PC-9 (cell line): Measurements from ENCODE around the gene UBE4B. TPM values are rescaled to one million over a fixed set of nuclear protein-coding genes. Genes with fewer than 3 reads are reported as not detected.

Experiments
- BruUV-seq: library from RNA; stranded (reverse); fragments of 400-500 nt; replicated peaks from 2 replicates; lab custom pipeline; 2021; lab: Mats Ljungman, UMichigan
- CTCF ChIA-PET: fragments of 300-600 bp; sonication (Branson Sonifier 250); formaldehyde crosslinking; loops from one replicate; lab custom pipeline; 2022; ENCODE audit warnings: antibody characterized with exemption; lab: Charles Lee
- POLR2A ChIA-PET: fragments of 300-600 bp; sonication (Branson Sonifier 250); formaldehyde crosslinking; loops from one replicate; lab custom pipeline; 2022; ENCODE audit warnings: antibody characterized with exemption; ENCODE audit not compliant: unreplicated experiment; lab: Charles Lee
- DNase-seq, 2 experiments: peaks; one replicate each; pipeline versions ENCODE4 v3.0.0 to v3.0.0-alpha.2; 2015 to 2022; ENCODE audit warnings: mixed read lengths in 1 of 2
- H2AFZ ChIP-seq: fragments of 200-600 bp; sonication (generic); 2 replicates; pipeline ENCODE4 v1.8.1; 2017; ENCODE audit warnings: antibody characterized with exemption
- H3F3A ChIP-seq: fragments of 200-600 bp; sonication (generic); 2 replicates; pipeline ENCODE4 v1.8.1; 2017; ENCODE audit warnings: antibody characterized with exemption, mild to moderate bottlenecking, low read depth; ENCODE audit not compliant: insufficient read depth
- H3K27ac ChIP-seq: fragments of 200-600 bp; sonication (generic); 2 replicates; pipeline ENCODE4 v1.6.1; 2016; ENCODE audit warnings: mixed run types
- H3K27me3 ChIP-seq: fragments of 200-600 bp; sonication (generic); 2 replicates; pipeline ENCODE4 v1.6.1; 2016; ENCODE audit warnings: low read depth, mixed run types; ENCODE audit not compliant: insufficient read depth
- H3K36me3 ChIP-seq: fragments of 200-600 bp; sonication (generic); 2 replicates; pipeline ENCODE4 v1.6.1; 2016; ENCODE audit warnings: low read depth, mixed run types
- H3K4me1 ChIP-seq: fragments of 200-600 bp; sonication (generic); replicated peaks from 2 replicates; pipeline ENCODE4 v1.6.1; 2016; ENCODE audit warnings: mixed run types; ENCODE audit not compliant: insufficient read depth
- H3K4me2 ChIP-seq: fragments of 200-600 bp; sonication (generic); 2 replicates; pipeline ENCODE4 v1.6.1; 2017; ENCODE audit warnings: mixed run types
- H3K4me3 ChIP-seq: fragments of 200-600 bp; sonication (generic); 2 replicates; pipeline ENCODE4 v1.6.1; 2016; ENCODE audit warnings: mixed run types
- H3K79me2 ChIP-seq: fragments of 200-600 bp; sonication (generic); 2 replicates; pipeline ENCODE4 v1.6.1; 2017; ENCODE audit warnings: low read depth, mixed run types
- H3K9me2 ChIP-seq: fragments of 200-600 bp; sonication (generic); 2 replicates; pipeline ENCODE4 v1.8.1; 2017; ENCODE audit warnings: mild to moderate bottlenecking; ENCODE audit not compliant: insufficient read depth
- H3K9me3 ChIP-seq: fragments of 200-600 bp; sonication (generic); 2 replicates; pipeline ENCODE4 v1.8.1; 2016; ENCODE audit warnings: low read depth; ENCODE audit not compliant: insufficient read depth
- H4K20me1 ChIP-seq: fragments of 200-600 bp; sonication (generic); 2 replicates; pipeline ENCODE4 v1.8.1; 2017; ENCODE audit not compliant: insufficient read depth
- CTCF ChIP-seq: fragments of 200-600 bp; sonication (generic); conservative IDR thresholded peaks from 2 replicates; pipeline ENCODE4 v1.6.1; 2017; ENCODE audit warnings: mixed run types, antibody characterized with exemption, mild to moderate bottlenecking, moderate library complexity
- EZH2 ChIP-seq: fragments of 200-600 bp; sonication (generic); IDR thresholded peaks from 2 replicates; pipeline ENCODE4 v1.8.0; 2017; ENCODE audit warnings: antibody characterized with exemption, low read depth
- intact Hi-C: fragments of 100-400 bp; cut with micrococcal nuclease; formaldehyde crosslinking; loops from one replicate; pipeline ENCODE4 v1.10.0; 2022; ENCODE audit not compliant: unreplicated experiment
- total RNA-seq: library from RNA; stranded (reverse); gene quantifications from 2 replicates; pipeline ENCODE4 v1.2.3, GENCODE V29; 2021

UBE4B gene
- total RNA-seq, 1 experiment from 2014 or later, result 59.1 TPM

DNA sequence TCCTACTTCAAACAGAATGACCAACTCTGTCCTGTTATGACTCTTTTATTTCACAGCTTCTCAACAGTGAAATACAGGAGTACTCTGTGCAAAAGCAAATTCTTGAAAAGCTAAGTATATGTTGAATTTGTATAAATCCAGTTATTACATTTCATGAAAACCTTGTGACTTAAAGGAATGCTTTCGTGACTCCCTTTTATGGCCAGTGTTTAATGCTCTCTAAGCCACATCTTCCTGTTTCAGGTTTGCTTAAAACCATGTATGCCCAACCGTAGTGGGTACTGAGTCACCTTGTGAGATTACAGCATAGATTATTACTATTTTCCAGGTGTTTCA is 137.4 kb downstream of the UBE4B start:
- no peaks in the 10 kb centered on the region for H3K4me1 ChIP-seq
- POLR2A ChIA-PET, result interaction anchor here (0.6 kb wide), 1 partner anchor 253 kb away, joined by 11 read pairs; no protein-coding TSS in a partner anchor
- H3F3A ChIP-seq, result no peaks in the 10 kb centered on the region
- H3K27me3 ChIP-seq, result no peaks in the 10 kb centered on the region
- TF ChIP-seq CTCF, result no peak
- TF ChIP-seq EZH2, result no peak
- H3K9me2 ChIP-seq, result no peaks in the 10 kb centered on the region
- no peak overlapping the region for H2AFZ ChIP-seq
- peak overlapping the region; percentile 31; the same call in 1 of the 2 replicates for H3K27ac ChIP-seq
- no peaks in the 10 kb centered on the region for H3K9me3 ChIP-seq
- H3K36me3 ChIP-seq, result no peaks in the 10 kb centered on the region
- H3K79me2 ChIP-seq, result no peaks in the 10 kb centered on the region
- intact Hi-C loops, result no loop called here
- no peaks in the 10 kb centered on the region for H4K20me1 ChIP-seq
- no TSS peak for BruUV-seq
- CTCF ChIA-PET, result no interaction called here
- no peak overlapping the region for H3K4me3 ChIP-seq
- no peak overlapping the region for H3K4me2 ChIP-seq
- peak in 1 of 2 experiments; percentile 48 for DNase-seq

GRCh38 chr1:10171105-10171767 is 138.5 kb downstream of the UBE4B start:
- no TSS peak for BruUV-seq
- intact Hi-C loops, result no loop called here
- POLR2A ChIA-PET, result no interaction called here
- no peak for DNase-seq
- Histone ChIP-seq H3F3A (no peaks in the 10 kb centered on the region), H3K4me3 (no peak overlapping the region), H3K27ac (no peak overlapping the region), H4K20me1 (no peaks in the 10 kb centered on the region), H3K4me1 (no peaks in the 10 kb centered on the region), H3K4me2 (no peak overlapping the region), H3K27me3 (no peaks in the 10 kb centered on the region), H3K9me3 (no peaks in the 10 kb centered on the region), H2AFZ (no peak overlapping the region), H3K79me2 (no peaks in the 10 kb centered on the region), H3K9me2 (no peaks in the 10 kb centered on the region), H3K36me3 (no peaks in the 10 kb centered on the region)
- CTCF ChIA-PET, result no interaction called here
- TF ChIP-seq EZH2 (no peak), CTCF (no peak)

DNA sequence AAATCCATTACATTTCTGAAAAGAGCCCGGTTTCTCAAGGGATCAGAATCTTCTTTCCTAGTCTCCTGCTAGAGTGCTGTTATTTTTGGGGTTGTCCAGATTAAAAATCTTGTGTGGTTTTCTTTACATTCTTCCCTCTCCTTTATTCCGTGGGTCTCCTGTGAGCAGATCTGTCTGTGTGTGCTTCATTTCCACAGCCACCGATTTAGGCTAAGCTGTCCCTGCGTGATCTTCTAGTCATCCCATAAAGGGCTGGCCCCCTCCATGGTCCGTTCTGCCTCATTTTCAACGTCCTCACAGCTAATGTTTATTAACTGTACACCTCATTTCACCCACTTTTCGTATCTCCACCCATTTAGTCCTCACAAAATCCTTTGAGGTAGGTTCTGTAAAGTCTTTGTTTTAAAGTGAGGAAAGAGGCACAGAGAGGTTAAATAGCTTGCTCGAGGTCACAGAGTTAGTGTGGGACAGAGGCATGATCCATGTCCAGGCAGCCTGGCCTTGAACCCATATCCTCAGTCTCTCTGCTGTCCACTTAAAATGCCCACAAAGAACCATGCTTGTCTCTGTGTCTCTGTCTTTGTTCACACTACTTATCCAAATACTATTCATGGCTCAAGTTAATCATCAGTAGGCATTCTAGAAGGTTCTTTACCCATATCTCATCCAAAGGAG is 139.4 kb downstream of the UBE4B start:
- Histone ChIP-seq H3K4me3 (no peak overlapping the region), H3K4me2 (no peak overlapping the region), H3K9me3 (no peaks in the 10 kb centered on the region), H4K20me1 (no peaks in the 10 kb centered on the region), H3K36me3 (no peaks in the 10 kb centered on the region), H3K27ac (no peak overlapping the region), H3K9me2 (no peaks in the 10 kb centered on the region), H3K4me1 (no peaks in the 10 kb centered on the region), H2AFZ (no peak overlapping the region), H3K27me3 (no peaks in the 10 kb centered on the region), H3K79me2 (no peaks in the 10 kb centered on the region), H3F3A (no peaks in the 10 kb centered on the region)
- no TSS peak for BruUV-seq
- DNase-seq, result no peak
- intact Hi-C loops, result no loop called here
- CTCF ChIA-PET, result no interaction called here
- POLR2A ChIA-PET, result no interaction called here
- TF ChIP-seq EZH2 (no peak), CTCF (no peak)
